ENCODE results near the gene OSBP2.

DNA sequence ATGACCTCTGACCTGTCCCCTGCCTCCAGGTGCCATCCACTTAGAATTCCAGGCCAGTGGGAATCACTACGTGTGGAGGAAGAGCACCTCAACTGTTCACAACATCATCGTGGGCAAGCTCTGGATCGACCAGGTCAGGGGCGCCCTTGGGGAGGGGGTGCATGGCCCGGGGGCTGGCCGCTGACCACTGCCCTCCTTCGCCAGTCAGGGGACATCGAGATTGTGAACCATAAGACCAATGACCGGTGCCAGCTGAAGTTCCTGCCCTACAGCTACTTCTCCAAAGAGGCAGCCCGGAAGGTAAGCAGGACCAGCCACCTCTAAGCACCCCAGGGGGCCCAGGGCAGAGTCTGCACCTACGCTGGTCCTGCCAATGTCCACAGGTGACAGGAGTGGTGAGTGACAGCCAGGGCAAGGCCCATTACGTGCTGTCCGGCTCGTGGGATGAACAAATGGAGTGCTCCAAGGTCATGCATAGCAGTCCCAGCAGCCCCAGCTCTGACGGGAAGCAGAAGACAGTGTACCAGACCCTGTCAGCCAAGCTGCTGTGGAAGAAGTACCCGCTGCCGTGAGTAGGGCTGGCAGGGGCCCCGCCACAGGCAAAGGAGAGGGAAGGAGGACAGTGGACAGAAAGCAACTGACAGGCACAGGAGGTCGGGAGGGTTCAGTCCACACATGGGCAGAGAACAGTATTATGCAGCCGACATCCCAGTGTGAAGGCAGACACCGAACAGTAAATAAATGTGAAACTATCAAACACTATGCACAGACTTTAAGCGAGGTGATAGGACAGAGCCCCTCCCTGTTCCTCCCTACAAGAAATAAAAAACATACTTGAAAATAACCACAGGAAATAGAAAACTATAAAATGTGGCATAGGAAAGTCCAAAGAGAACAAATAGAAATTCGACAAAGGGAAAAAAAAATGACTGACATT is 199.0 kb downstream of the OSBP2 start:
- TF ChIP-seq CTCF (conservative IDR thresholded peaks at IDR 0.05; ENCODE audit: low read length) (no peak), EZH2phosphoT487 (IDR thresholded peaks at IDR 0.05; ENCODE audit: borderline replicate concordance) (no peak)

All from Loucy (cell line).